Trophoblast cell (in vitro differentiated cells and primary cell): Measurements from ENCODE around the gene ELOVL2.

Source experiments
- DNase-seq, 2 donors: peaks; one replicate each; pipeline ENCODE4 v3.0.0-alpha.2; 2016
- H2AFZ ChIP-seq: 2 replicates; pipeline ENCODE4 v1.6.1; 2013; ENCODE audit warnings: low read length, moderate library complexity, mild to moderate bottlenecking; ENCODE audit not compliant: insufficient read depth, poor library complexity
- H2AK5ac ChIP-seq: 2 replicates; pipeline ENCODE4 v1.6.1; 2013; ENCODE audit warnings: mild to moderate bottlenecking, low read length
- H2BK120ac ChIP-seq: 2 replicates; pipeline ENCODE4 v1.6.1; 2013; ENCODE audit warnings: low read length, mild to moderate bottlenecking, moderate library complexity; ENCODE audit not compliant: insufficient read depth, poor library complexity
- H2BK12ac ChIP-seq: 2 replicates; pipeline ENCODE4 v1.6.1; 2013; ENCODE audit warnings: mild to moderate bottlenecking, low read length, moderate library complexity
- H2BK5ac ChIP-seq: 2 replicates; pipeline ENCODE4 v1.6.1; 2013; ENCODE audit warnings: low read length, low read depth, moderate library complexity, mild to moderate bottlenecking; ENCODE audit not compliant: poor library complexity
- H3K14ac ChIP-seq: 2 replicates; pipeline ENCODE4 v1.6.1; 2013; ENCODE audit warnings: mild to moderate bottlenecking, low read length
- H3K18ac ChIP-seq: 2 replicates; pipeline ENCODE4 v1.6.1; 2013; ENCODE audit warnings: mild to moderate bottlenecking, low read length
- H3K23ac ChIP-seq: 2 replicates; pipeline ENCODE4 v1.6.1; 2013; ENCODE audit warnings: low read length
- H3K27ac ChIP-seq: 2 replicates; pipeline ENCODE4 v1.5.1; 2013; ENCODE audit warnings: low read depth, mild to moderate bottlenecking, inconsistent platforms, low read length, moderate library complexity
- H3K27me3 ChIP-seq: 2 replicates; pipeline ENCODE4 v1.6.1; 2013; ENCODE audit warnings: inconsistent platforms, mild to moderate bottlenecking, low read length, moderate library complexity; ENCODE audit not compliant: insufficient read depth
- H3K36me3 ChIP-seq, 2 experiments: 1 replicate in 1 of 2; 2 replicates in 1 of 2; pipeline ENCODE4 v1.6.1; 2013; ENCODE audit warnings: low read length in 2 of 2, mild to moderate bottlenecking in 2 of 2, moderate library complexity in 1 of 2; ENCODE audit not compliant: insufficient read depth in 2 of 2, control insufficient read depth in 1 of 2
- H3K4ac ChIP-seq: 2 replicates; pipeline ENCODE4 v1.6.1; 2013; ENCODE audit warnings: low read depth, mild to moderate bottlenecking, low read length, moderate library complexity
- H3K4me1 ChIP-seq, 2 experiments: 1 replicate in 1 of 2; 2 replicates in 1 of 2; pipeline ENCODE4 v1.6.1; 2013; ENCODE audit warnings: low read length in 2 of 2, mild to moderate bottlenecking in 2 of 2, moderate library complexity in 1 of 2; ENCODE audit not compliant: insufficient read depth in 2 of 2, control insufficient read depth in 1 of 2
- H3K4me2 ChIP-seq: 2 replicates; pipeline ENCODE4 v1.6.1; 2013; ENCODE audit warnings: inconsistent platforms, mild to moderate bottlenecking, low read length, moderate library complexity
- H3K4me3 ChIP-seq: 2 replicates; pipeline ENCODE4 v1.5.1; 2013; ENCODE audit warnings: mild to moderate bottlenecking, low read depth, low read length, inconsistent platforms
- H3K79me1 ChIP-seq: one replicate; pipeline ENCODE4 v1.6.1; 2013; ENCODE audit warnings: low read length
- H3K79me2 ChIP-seq: 2 replicates; pipeline ENCODE4 v1.6.1; 2013; ENCODE audit warnings: low read length, mild to moderate bottlenecking; ENCODE audit not compliant: control insufficient read depth, insufficient read depth, poor library complexity
- H3K9ac ChIP-seq: 2 replicates; pipeline ENCODE4 v1.6.1; 2013; ENCODE audit warnings: mild to moderate bottlenecking, low read length
- H3K9me3 ChIP-seq: 2 replicates; pipeline ENCODE4 v1.6.1; 2013; ENCODE audit warnings: low read depth, mild to moderate bottlenecking, control low read depth, inconsistent platforms, low read length; ENCODE audit not compliant: insufficient read depth
- H4K12ac ChIP-seq: 2 replicates; pipeline ENCODE4 v1.6.1; 2013; ENCODE audit warnings: low read depth, mild to moderate bottlenecking, low read length, moderate library complexity
- H4K8ac ChIP-seq: 2 replicates; pipeline ENCODE4 v1.6.1; 2013; ENCODE audit warnings: low read depth, mild to moderate bottlenecking, low read length, moderate library complexity
- H4K91ac ChIP-seq: one replicate; pipeline ENCODE4 v1.6.1; 2013; ENCODE audit warnings: low read depth, mild to moderate bottlenecking, low read length, moderate library complexity
- WGBS: extraction: QIAGEN DNeasy Blood & Tissue Kit; methylation state at CpG from one replicate; pipeline ENCODE4 v1.1.7; 2013; ENCODE audit warnings: missing lambda C conversion rate; ENCODE audit not compliant: insufficient read length, insufficient coverage; ENCODE audit errors: extremely low coverage; 5-methylcytosine and 5-hydroxymethylcytosine counted together

The ELOVL2 gene

GRCh38 chr6:11009353-11009752 is 34.8 kb downstream of the ELOVL2 start:
- Histone ChIP-seq H4K91ac (no peak overlapping the region), H3K79me1 (no peaks in the 10 kb centered on the region), H3K18ac (no peak overlapping the region), H3K9ac (no peak overlapping the region), H2AK5ac (no peak overlapping the region), H3K36me3 (no peaks in the 10 kb centered on the region), H2BK12ac (no peak overlapping the region), H3K27me3 (no peaks in the 10 kb centered on the region), H3K4ac (no peak overlapping the region), H4K12ac (no peak overlapping the region), H2AFZ (no peak overlapping the region), H2BK120ac (no peak overlapping the region), H2BK5ac (no peak overlapping the region), H4K8ac (no peak overlapping the region), H3K27ac (no peak overlapping the region), H3K4me3 (no peak overlapping the region), H3K23ac (no peak overlapping the region), H3K14ac (no peak overlapping the region), H3K4me2 (peak overlapping the region; percentile 3), H3K9me3 (no peaks in the 10 kb centered on the region), H3K79me2 (no peaks in the 10 kb centered on the region), H3K4me1 (peaks cover 10 to 16% of the 10 kb centered on the region in 2 experiments)
- WGBS, result no CpG with 5 or more reads among the region's 6 CpGs
- peak; percentile 42 to 74 for DNase-seq

DNA sequence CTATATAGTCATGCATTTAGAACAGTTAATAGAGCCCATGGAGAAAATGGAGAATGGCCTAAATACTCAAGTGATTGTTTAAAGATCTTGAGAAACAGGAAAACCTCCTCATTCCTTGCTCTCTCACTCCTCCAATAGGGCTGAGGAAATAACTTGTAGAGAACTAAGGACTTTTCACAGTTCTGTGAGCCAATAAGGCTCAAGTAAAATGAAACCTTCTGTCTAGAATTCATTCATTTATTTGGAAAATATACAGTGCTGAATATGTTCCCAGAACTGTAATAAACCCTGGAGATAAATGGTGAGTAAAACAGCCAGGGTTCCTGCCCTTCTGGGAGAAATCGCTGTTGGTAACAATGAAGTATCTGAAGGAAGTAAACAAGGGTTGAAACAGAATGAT is 35.3 kb downstream of the ELOVL2 start:
- WGBS, result no CpG with 5 or more reads among the region's 1 CpG
- no peak overlapping the region for H3K4ac ChIP-seq
- H2BK120ac ChIP-seq, result no peak overlapping the region
- H3K4me2 ChIP-seq, result no peak overlapping the region
- H3K18ac ChIP-seq, result no peak overlapping the region
- H3K4me3 ChIP-seq, result no peak overlapping the region
- no peak overlapping the region for H3K14ac ChIP-seq
- H3K4me1 ChIP-seq, result peaks cover 10 to 16% of the 10 kb centered on the region in 2 experiments
- no peaks in the 10 kb centered on the region for H3K79me1 ChIP-seq
- no peak overlapping the region for H2BK12ac ChIP-seq
- no peak overlapping the region for H2AFZ ChIP-seq
- H3K27ac ChIP-seq, result no peak overlapping the region
- no peak overlapping the region for H2AK5ac ChIP-seq
- H3K23ac ChIP-seq, result no peak overlapping the region
- no peaks in the 10 kb centered on the region for H3K27me3 ChIP-seq
- H4K12ac ChIP-seq, result no peak overlapping the region
- DNase-seq, result peak in 1 of 2 donors; percentile 52
- no peaks in the 10 kb centered on the region for H3K79me2 ChIP-seq
- no peak overlapping the region for H4K8ac ChIP-seq
- no peak overlapping the region for H4K91ac ChIP-seq
- no peaks in the 10 kb centered on the region for H3K9me3 ChIP-seq
- no peak overlapping the region for H2BK5ac ChIP-seq
- H3K36me3 ChIP-seq, result no peaks in the 10 kb centered on the region
- H3K9ac ChIP-seq, result no peak overlapping the region

GRCh38 chr6:11007715-11008608 is 36.1 kb downstream of the ELOVL2 start:
- Histone ChIP-seq H3K27me3 (no peaks in the 10 kb centered on the region), H2AK5ac (no peak overlapping the region), H2BK5ac (no peak overlapping the region), H4K12ac (no peak overlapping the region), H2AFZ (no peak overlapping the region), H3K79me2 (no peaks in the 10 kb centered on the region), H3K79me1 (no peaks in the 10 kb centered on the region), H3K9me3 (no peaks in the 10 kb centered on the region), H3K9ac (no peak overlapping the region), H3K27ac (no peak overlapping the region), H4K91ac (no peak overlapping the region), H2BK120ac (no peak overlapping the region), H3K36me3 (no peaks in the 10 kb centered on the region), H4K8ac (no peak overlapping the region), H3K18ac (no peak overlapping the region), H3K23ac (no peak overlapping the region), H3K14ac (no peak overlapping the region), H3K4me2 (no peak overlapping the region), H2BK12ac (no peak overlapping the region), H3K4me3 (no peak overlapping the region), H3K4ac (no peak overlapping the region), H3K4me1 (peaks cover 10 to 16% of the 10 kb centered on the region in 2 experiments)
- WGBS, result no CpG with 5 or more reads among the region's 10 CpGs
- peak in 1 of 2 donors; percentile 60 for DNase-seq

GRCh38 chr6:11006061-11006460 is 38.0 kb downstream of the ELOVL2 start:
- Histone ChIP-seq H2BK12ac (no peak overlapping the region), H3K4ac (no peak overlapping the region), H2BK120ac (no peak overlapping the region), H3K18ac (no peak overlapping the region), H3K14ac (no peak overlapping the region), H3K4me3 (no peak overlapping the region), H3K4me2 (no peak overlapping the region), H3K9ac (no peak overlapping the region), H2BK5ac (no peak overlapping the region), H4K91ac (no peak overlapping the region), H3K36me3 (no peaks in the 10 kb centered on the region), H4K8ac (no peak overlapping the region), H4K12ac (no peak overlapping the region), H3K23ac (no peak overlapping the region), H3K9me3 (no peaks in the 10 kb centered on the region), H2AK5ac (no peak overlapping the region), H3K4me1 (peaks cover 7 to 13% of the 10 kb centered on the region in 2 experiments), H3K79me1 (no peaks in the 10 kb centered on the region), H2AFZ (no peak overlapping the region), H3K27ac (no peak overlapping the region), H3K27me3 (no peaks in the 10 kb centered on the region), H3K79me2 (no peaks in the 10 kb centered on the region)
- DNase-seq, result no peak
- no CpG with 5 or more reads among the region's 4 CpGs for WGBS
